A549 (cell line): ENCODE results near the gene RFK. TPM values are rescaled to one million over a fixed set of nuclear protein-coding genes. Genes with fewer than 3 reads are reported as not detected.

Experiments
- ATAC-seq, 2 experiments: fragments of 200-7000 bp in 1 of 2; fragments of >200 bp in 1 of 2; cut with Nextera tagmentation in 1 of 2; cut with Tn5 transposase in 1 of 2; 3 replicates each; pipeline versions ENCODE4 v1.8.0 to v1.9.1; 2018 to 2020; ENCODE audit warnings: mild to moderate bottlenecking in 1 of 2, moderate library complexity in 1 of 2
- CTCF ChIA-PET: fragments of 300-600 bp; sonication (Branson Sonifier 250); formaldehyde crosslinking; extraction: SDS; loops from one replicate; lab custom pipeline; 2021; ENCODE audit warnings: antibody characterized with exemption, inconsistent platforms; lab: Yijun Ruan, JAX
- POLR2A ChIA-PET: fragments of 350-600 bp; formaldehyde crosslinking; extraction: SDS; loops from one replicate; lab custom pipeline; 2021; ENCODE audit warnings: antibody characterized with exemption, inconsistent platforms; lab: Yijun Ruan, JAX
- DNase-seq, 2 experiments: peaks; one replicate each; pipeline versions ENCODE4 v3.0.0 to v3.0.0-alpha.2; 2011 to 2016; ENCODE audit warnings: low read depth in 1 of 2, low spot score in 1 of 2
- FAIRE-seq: peaks from 2 replicates; lab custom pipeline; 2011; peaks lifted over from hg19 to GRCh38; lab: Jason Lieb, UNC
- H3K27ac ChIP-seq, 2 experiments: fragments of >200 bp; sonication (Bioruptor Twin); formaldehyde crosslinking; 3 replicates each; pipeline ENCODE4 v1.5.1; 2016 to 2017
- H3K4me1 ChIP-seq: fragments of >200 bp; sonication (Bioruptor Twin); formaldehyde crosslinking; 3 replicates; pipeline ENCODE4 v1.6.1; 2016
- H3K4me2 ChIP-seq: fragments of >200 bp; sonication (Bioruptor Twin); formaldehyde crosslinking; 3 replicates; pipeline ENCODE4 v1.6.1; 2016
- H3K4me3 ChIP-seq: fragments of >200 bp; sonication (Bioruptor Twin); formaldehyde crosslinking; 3 replicates; pipeline ENCODE4 v1.5.1; 2016
- H3K9me3 ChIP-seq: fragments of >200 bp; sonication (Bioruptor Twin); formaldehyde crosslinking; 3 replicates; pipeline ENCODE4 v1.6.1; 2016
- CBX2 ChIP-seq: fragments of 200-600 bp; sonication (generic); IDR thresholded peaks from 2 replicates; pipeline ENCODE4 v1.6.1; 2016; ENCODE audit warnings: low read depth, mild to moderate bottlenecking, borderline replicate concordance
- ESRRA ChIP-seq: fragments of 150-350 bp; IDR thresholded peaks from 2 replicates; pipeline ENCODE4 v1.6.1; 2014; ENCODE audit warnings: mild to moderate bottlenecking, low read length, borderline replicate concordance
- FOSB ChIP-seq: fragments of 250-450 bp; sonication (Bioruptor Pico); IDR thresholded peaks from 2 replicates; pipeline ENCODE4 v1.5.0; 2020; ENCODE audit warnings: mild to moderate bottlenecking, moderate library complexity
- HOXB13 ChIP-seq: fragments of 250-450 bp; sonication (Bioruptor Pico); IDR thresholded peaks from 2 replicates; pipeline ENCODE4 v1.5.0; 2020; ENCODE audit warnings: low read depth, mild to moderate bottlenecking, moderate library complexity
- JUN ChIP-seq, 2 experiments: fragments of >200 bp; sonication (Bioruptor Twin); formaldehyde crosslinking; IDR thresholded peaks; 2 replicates in 1 of 2; 3 replicates in 1 of 2; pipeline ENCODE4 v1.6.1; 2016 to 2017
- JUNB ChIP-seq: fragments of >200 bp; sonication (Bioruptor Twin); formaldehyde crosslinking; IDR thresholded peaks from 2 replicates; pipeline ENCODE4 v1.6.1; 2016
- KDM1A ChIP-seq: fragments of 200-600 bp; sonication (generic); IDR thresholded peaks from 2 replicates; pipeline ENCODE4 v1.6.1; 2016; ENCODE audit warnings: low read depth, mild to moderate bottlenecking
- MAZ ChIP-seq: fragments of 150-350 bp; IDR thresholded peaks from 2 replicates; pipeline ENCODE4 v1.6.1; 2014; ENCODE audit warnings: antibody characterized with exemption, low read depth, low read length, borderline replicate concordance
- NPAS2 ChIP-seq: fragments of 250-450 bp; sonication (Bioruptor Pico); IDR thresholded peaks from 2 replicates; pipeline ENCODE4 v1.8.0; 2022; ENCODE audit warnings: mild to moderate bottlenecking, moderate library complexity, borderline replicate concordance
- SMC3 ChIP-seq: fragments of >200 bp; sonication (Bioruptor Twin); formaldehyde crosslinking; IDR thresholded peaks from 3 replicates; pipeline ENCODE4 v1.6.1; 2018; ENCODE audit warnings: inconsistent platforms
- TFCP2L1 ChIP-seq: fragments of 250-450 bp; sonication (Bioruptor Pico); IDR thresholded peaks from 2 replicates; pipeline ENCODE4 v1.5.0; 2021; ENCODE audit warnings: mild to moderate bottlenecking
- TP53 ChIP-seq: fragments of 250-450 bp; sonication (Bioruptor Pico); IDR thresholded peaks from 2 replicates; pipeline ENCODE4 v1.5.0; 2021; ENCODE audit warnings: mild to moderate bottlenecking, moderate library complexity
- ZFP36 ChIP-seq: fragments of 450-650 bp; IDR thresholded peaks from 2 replicates; pipeline ENCODE4 v1.6.1; 2014; ENCODE audit warnings: borderline replicate concordance; ENCODE audit not compliant: partially characterized antibody
- ZNF302 ChIP-seq: fragments of 250-450 bp; sonication (Bioruptor Pico); IDR thresholded peaks from 2 replicates; pipeline ENCODE4 v1.9.0; 2021; ENCODE audit warnings: inconsistent platforms, mild to moderate bottlenecking, moderate library complexity
- WGBS: methylation state at CpG from one replicate; pipeline ENCODE4 v1.1.6; 2017; ENCODE audit errors: missing lambda C conversion rate; 5-methylcytosine and 5-hydroxymethylcytosine counted together
- polyA plus RNA-seq, 4 experiments: library from polyadenylated mRNA; depleted of rRNA in 3 of 4; stranded (reverse); fragments of >200 nt; fragmentation: RNase III in 1 of 4; extraction: RNeasy Plus Mini Kit Qiagen cat#74134 plus additional on column Dnase treatment in 1 of 4; gene quantifications; 2 replicates in 3 of 4; 3 replicates in 1 of 4; pipeline ENCODE4 v1.2.3, GENCODE V29; 2011 to 2017
- TF ChIP-seq, protein P1 (sequence below): fragments of >200 bp; sonication (Bioruptor Twin); formaldehyde crosslinking; IDR thresholded peaks from 2 replicates; pipeline ENCODE4 v1.6.1; 2016
- TF ChIP-seq, protein P2 (sequence below): fragments of 150-350 bp; IDR thresholded peaks from 2 replicates; pipeline ENCODE4 v1.6.1; 2014; ENCODE audit warnings: low read depth, mild to moderate bottlenecking, low read length
- TF ChIP-seq, protein P3 (sequence below): IDR thresholded peaks from 2 replicates; pipeline ENCODE4 v1.6.1; 2012
- TF ChIP-seq, protein P4 (sequence below): fragments of >200 bp; sonication (Bioruptor Twin); formaldehyde crosslinking; IDR thresholded peaks from 3 replicates; pipeline ENCODE4 v1.5.1; 2016
- TF ChIP-seq, protein P5 (sequence below): IDR thresholded peaks from 2 replicates; pipeline ENCODE4 v1.6.1; 2012; ENCODE audit warnings: low read depth, borderline replicate concordance
- TF ChIP-seq, protein P6 (sequence below): fragments of 200-600 bp; sonication (generic); IDR thresholded peaks from 2 replicates; pipeline ENCODE4 v1.6.1; 2016; ENCODE audit warnings: antibody characterized with exemption, mild to moderate bottlenecking, moderate library complexity

RFK gene
- polyA plus RNA-seq, 2 of the 4 experiments (the other 2 are of a cell fraction), result 50.5 to 184 TPM

DNA sequence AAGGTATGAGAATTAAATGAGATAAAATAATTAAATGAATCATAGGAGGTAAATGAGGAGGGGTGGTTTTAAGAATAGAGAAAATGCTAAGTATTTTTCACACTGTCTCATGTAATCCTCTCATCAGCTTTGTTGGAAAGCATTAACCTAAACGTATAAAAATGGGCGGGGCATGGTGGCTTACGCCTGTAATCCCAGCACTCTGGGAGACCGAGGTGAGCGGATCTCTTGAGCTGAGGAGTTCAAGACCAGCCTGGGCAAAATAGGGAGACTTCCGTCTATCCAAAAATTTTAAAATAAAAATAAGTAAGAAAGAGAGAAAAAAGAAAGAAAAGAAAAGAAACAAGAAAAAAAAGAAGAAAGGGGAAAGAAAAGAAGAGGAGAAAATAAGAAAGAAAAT, 1.9 kb upstream of the RFK start:
- CTCF ChIA-PET, result interaction anchor here (0.6 to 1.2 kb wide), 3 partner anchors 25 to 555 kb away, joined by 3 to 4 read pairs (median 3); no protein-coding TSS in a partner anchor

More for the DNA sequence above, 1.9 kb upstream of the RFK start:
- TF ChIP-seq, protein P1, sequence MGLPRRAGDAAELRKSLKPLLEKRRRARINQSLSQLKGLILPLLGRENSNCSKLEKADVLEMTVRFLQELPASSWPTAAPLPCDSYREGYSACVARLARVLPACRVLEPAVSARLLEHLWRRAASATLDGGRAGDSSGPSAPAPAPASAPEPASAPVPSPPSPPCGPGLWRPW, result no peak
- TF ChIP-seq SMC3 (no peak), KDM1A (no peak), ZNF302 (CRISPR knock-in tag) (no peak), JUN (IDR thresholded peaks at IDR 0.05) (no peak), MAZ (no peak), HOXB13 (no peak), ZFP36 (no peak), TFCP2L1 (CRISPR knock-in tag) (no peak), FOSB (CRISPR knock-in tag) (no peak), TP53 (no peak), NPAS2 (CRISPR knock-in tag) (no peak), ESRRA (no peak), JUNB (no peak), CBX2 (no peak)
- TF ChIP-seq, protein P2, sequence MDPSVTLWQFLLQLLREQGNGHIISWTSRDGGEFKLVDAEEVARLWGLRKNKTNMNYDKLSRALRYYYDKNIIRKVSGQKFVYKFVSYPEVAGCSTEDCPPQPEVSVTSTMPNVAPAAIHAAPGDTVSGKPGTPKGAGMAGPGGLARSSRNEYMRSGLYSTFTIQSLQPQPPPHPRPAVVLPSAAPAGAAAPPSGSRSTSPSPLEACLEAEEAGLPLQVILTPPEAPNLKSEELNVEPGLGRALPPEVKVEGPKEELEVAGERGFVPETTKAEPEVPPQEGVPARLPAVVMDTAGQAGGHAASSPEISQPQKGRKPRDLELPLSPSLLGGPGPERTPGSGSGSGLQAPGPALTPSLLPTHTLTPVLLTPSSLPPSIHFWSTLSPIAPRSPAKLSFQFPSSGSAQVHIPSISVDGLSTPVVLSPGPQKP, result no peak
- TF ChIP-seq, protein P3, sequence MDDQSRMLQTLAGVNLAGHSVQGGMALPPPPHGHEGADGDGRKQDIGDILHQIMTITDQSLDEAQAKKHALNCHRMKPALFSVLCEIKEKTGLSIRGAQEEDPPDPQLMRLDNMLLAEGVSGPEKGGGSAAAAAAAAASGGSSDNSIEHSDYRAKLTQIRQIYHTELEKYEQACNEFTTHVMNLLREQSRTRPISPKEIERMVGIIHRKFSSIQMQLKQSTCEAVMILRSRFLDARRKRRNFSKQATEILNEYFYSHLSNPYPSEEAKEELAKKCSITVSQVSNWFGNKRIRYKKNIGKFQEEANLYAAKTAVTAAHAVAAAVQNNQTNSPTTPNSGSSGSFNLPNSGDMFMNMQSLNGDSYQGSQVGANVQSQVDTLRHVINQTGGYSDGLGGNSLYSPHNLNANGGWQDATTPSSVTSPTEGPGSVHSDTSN, result no peak
- TF ChIP-seq, protein P4, sequence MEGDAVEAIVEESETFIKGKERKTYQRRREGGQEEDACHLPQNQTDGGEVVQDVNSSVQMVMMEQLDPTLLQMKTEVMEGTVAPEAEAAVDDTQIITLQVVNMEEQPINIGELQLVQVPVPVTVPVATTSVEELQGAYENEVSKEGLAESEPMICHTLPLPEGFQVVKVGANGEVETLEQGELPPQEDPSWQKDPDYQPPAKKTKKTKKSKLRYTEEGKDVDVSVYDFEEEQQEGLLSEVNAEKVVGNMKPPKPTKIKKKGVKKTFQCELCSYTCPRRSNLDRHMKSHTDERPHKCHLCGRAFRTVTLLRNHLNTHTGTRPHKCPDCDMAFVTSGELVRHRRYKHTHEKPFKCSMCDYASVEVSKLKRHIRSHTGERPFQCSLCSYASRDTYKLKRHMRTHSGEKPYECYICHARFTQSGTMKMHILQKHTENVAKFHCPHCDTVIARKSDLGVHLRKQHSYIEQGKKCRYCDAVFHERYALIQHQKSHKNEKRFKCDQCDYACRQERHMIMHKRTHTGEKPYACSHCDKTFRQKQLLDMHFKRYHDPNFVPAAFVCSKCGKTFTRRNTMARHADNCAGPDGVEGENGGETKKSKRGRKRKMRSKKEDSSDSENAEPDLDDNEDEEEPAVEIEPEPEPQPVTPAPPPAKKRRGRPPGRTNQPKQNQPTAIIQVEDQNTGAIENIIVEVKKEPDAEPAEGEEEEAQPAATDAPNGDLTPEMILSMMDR, result no peak
- TF ChIP-seq, protein P5, sequence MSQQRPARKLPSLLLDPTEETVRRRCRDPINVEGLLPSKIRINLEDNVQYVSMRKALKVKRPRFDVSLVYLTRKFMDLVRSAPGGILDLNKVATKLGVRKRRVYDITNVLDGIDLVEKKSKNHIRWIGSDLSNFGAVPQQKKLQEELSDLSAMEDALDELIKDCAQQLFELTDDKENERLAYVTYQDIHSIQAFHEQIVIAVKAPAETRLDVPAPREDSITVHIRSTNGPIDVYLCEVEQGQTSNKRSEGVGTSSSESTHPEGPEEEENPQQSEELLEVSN, result no peak
- TF ChIP-seq, protein P6, sequence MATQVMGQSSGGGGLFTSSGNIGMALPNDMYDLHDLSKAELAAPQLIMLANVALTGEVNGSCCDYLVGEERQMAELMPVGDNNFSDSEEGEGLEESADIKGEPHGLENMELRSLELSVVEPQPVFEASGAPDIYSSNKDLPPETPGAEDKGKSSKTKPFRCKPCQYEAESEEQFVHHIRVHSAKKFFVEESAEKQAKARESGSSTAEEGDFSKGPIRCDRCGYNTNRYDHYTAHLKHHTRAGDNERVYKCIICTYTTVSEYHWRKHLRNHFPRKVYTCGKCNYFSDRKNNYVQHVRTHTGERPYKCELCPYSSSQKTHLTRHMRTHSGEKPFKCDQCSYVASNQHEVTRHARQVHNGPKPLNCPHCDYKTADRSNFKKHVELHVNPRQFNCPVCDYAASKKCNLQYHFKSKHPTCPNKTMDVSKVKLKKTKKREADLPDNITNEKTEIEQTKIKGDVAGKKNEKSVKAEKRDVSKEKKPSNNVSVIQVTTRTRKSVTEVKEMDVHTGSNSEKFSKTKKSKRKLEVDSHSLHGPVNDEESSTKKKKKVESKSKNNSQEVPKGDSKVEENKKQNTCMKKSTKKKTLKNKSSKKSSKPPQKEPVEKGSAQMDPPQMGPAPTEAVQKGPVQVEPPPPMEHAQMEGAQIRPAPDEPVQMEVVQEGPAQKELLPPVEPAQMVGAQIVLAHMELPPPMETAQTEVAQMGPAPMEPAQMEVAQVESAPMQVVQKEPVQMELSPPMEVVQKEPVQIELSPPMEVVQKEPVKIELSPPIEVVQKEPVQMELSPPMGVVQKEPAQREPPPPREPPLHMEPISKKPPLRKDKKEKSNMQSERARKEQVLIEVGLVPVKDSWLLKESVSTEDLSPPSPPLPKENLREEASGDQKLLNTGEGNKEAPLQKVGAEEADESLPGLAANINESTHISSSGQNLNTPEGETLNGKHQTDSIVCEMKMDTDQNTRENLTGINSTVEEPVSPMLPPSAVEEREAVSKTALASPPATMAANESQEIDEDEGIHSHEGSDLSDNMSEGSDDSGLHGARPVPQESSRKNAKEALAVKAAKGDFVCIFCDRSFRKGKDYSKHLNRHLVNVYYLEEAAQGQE, result no peak
- POLR2A ChIA-PET, result no interaction called here
- H3K4me1 ChIP-seq, result peaks cover 18% of the 10 kb centered on the region
- 87% methylated on average over 6 of the region's 6 CpGs for WGBS
- H3K27ac ChIP-seq, result no peak overlapping the region
- DNase-seq, result no peak
- FAIRE-seq, result no peak
- no peaks in the 10 kb centered on the region for H3K9me3 ChIP-seq
- H3K4me3 ChIP-seq, result no peak overlapping the region
- H3K4me2 ChIP-seq, result no peak overlapping the region; the same call in 2 of the 3 replicates
- no peak for ATAC-seq
